Left ventricle myocardium inferior (tissue), 1 donor: ENCODE measurements around the gene ZC3H7B. TPM values are rescaled to one million over a fixed set of nuclear protein-coding genes. Genes with fewer than 3 reads are reported as not detected.

Experiments
- DNase-seq: peaks from one replicate; pipeline ENCODE4 v3.0.0-alpha.2; 2020
- H3K27ac ChIP-seq: fragments of 200-600 bp; replicated peaks from 2 replicates; pipeline ENCODE4 v1.8.0; 2021
- H3K27me3 ChIP-seq: fragments of 200-600 bp; 2 replicates; pipeline ENCODE4 v1.8.0; 2021; ENCODE audit warnings: low read depth
- H3K36me3 ChIP-seq: fragments of 200-600 bp; 2 replicates; pipeline ENCODE4 v1.8.0; 2021
- H3K4me1 ChIP-seq: fragments of 200-600 bp; 2 replicates; pipeline ENCODE4 v1.8.0; 2021
- H3K4me3 ChIP-seq: fragments of 200-600 bp; 2 replicates; pipeline ENCODE4 v1.8.0; 2021; ENCODE audit warnings: mild to moderate bottlenecking, moderate library complexity
- H3K9me3 ChIP-seq: fragments of 200-600 bp; replicated peaks from 2 replicates; pipeline ENCODE4 v1.8.0; 2021
- CTCF ChIP-seq: fragments of 200-600 bp; IDR thresholded peaks from 2 replicates; pipeline ENCODE4 v1.8.0; 2021; ENCODE audit warnings: antibody characterized with exemption, mild to moderate bottlenecking, borderline replicate concordance
- intact Hi-C: fragments of 100-400 bp; cut with micrococcal nuclease; formaldehyde crosslinking; loops from one replicate; pipeline ENCODE4 v1.11.0; 2022
- total RNA-seq: library from RNA; stranded (reverse); fragmentation: NEBNext Ultra II Directional; extraction: Animal tissue kit (Norgen Biotek cat#: 25700); gene quantifications from one replicate; pipeline ENCODE4 v1.2.1, GENCODE V29; 2021
- donor health status: DM: no; HTN: yes; CAD: no; lungs with severe emphysema.

ZC3H7B gene
- total RNA-seq, 1 donor from 2014 or later, result 39.1 TPM

GRCh38 chr22:41333806-41334205 lies 32.5 kb downstream of the ZC3H7B start:
- no peak for TF ChIP-seq CTCF
- intact Hi-C loops, result no loop called here
- Histone ChIP-seq H3K9me3 (no peaks in the 10 kb centered on the region), H3K27me3 (no peaks in the 10 kb centered on the region), H3K36me3 (peaks cover 52% of the 10 kb centered on the region), H3K4me3 (no peak overlapping the region), H3K27ac (peak overlapping the region; percentile 83), H3K4me1 (peaks cover 36% of the 10 kb centered on the region)
- no peak for DNase-seq

- Histone ChIP-seq H3K9me3 (no peaks in the 10 kb centered on the region), H3K36me3 (peaks cover 52% of the 10 kb centered on the region), H3K27me3 (no peaks in the 10 kb centered on the region), H3K4me1 (peaks cover 36% of the 10 kb centered on the region), H3K27ac (peak overlapping the region; percentile 83), H3K4me3 (no peak overlapping the region)
- no peak for DNase-seq
- intact Hi-C loops, result no loop called here
- TF ChIP-seq CTCF, result no peak
Measured at GRCh38 chr22:41334215-41334614, 32.9 kb downstream of the ZC3H7B start.

- Histone ChIP-seq H3K4me3 (no peak overlapping the region), H3K27me3 (no peaks in the 10 kb centered on the region), H3K36me3 (peaks cover 52% of the 10 kb centered on the region), H3K4me1 (peaks cover 31% of the 10 kb centered on the region), H3K27ac (peak overlapping the region; percentile 83), H3K9me3 (no peaks in the 10 kb centered on the region)
- no peak for DNase-seq
- intact Hi-C loops, result no loop called here
- TF ChIP-seq CTCF, result no peak
Measured at GRCh38 chr22:41334951-41335635, 33.8 kb downstream of the ZC3H7B start.

GRCh38 chr22:41338614-41339212 lies 37.4 kb downstream of the ZC3H7B start:
- Histone ChIP-seq H3K4me3 (no peak overlapping the region), H3K9me3 (no peaks in the 10 kb centered on the region), H3K27me3 (no peaks in the 10 kb centered on the region), H3K4me1 (peaks cover 24% of the 10 kb centered on the region), H3K36me3 (peaks cover 49% of the 10 kb centered on the region), H3K27ac (no peak overlapping the region)
- no peak for DNase-seq
- intact Hi-C loops, result no loop called here
- no peak for TF ChIP-seq CTCF

GRCh38 chr22:41339823-41340222 lies 38.5 kb downstream of the ZC3H7B start:
- TF ChIP-seq CTCF, result no peak
- intact Hi-C loops, result no loop called here

More at GRCh38 chr22:41339823-41340222, 38.5 kb downstream of the ZC3H7B start:
- no peaks in the 10 kb centered on the region for H3K27me3 ChIP-seq
- peaks cover 55% of the 10 kb centered on the region for H3K36me3 ChIP-seq
- H3K9me3 ChIP-seq, result no peaks in the 10 kb centered on the region
- no peak for DNase-seq
- no peak overlapping the region for H3K4me3 ChIP-seq
- peaks cover 13% of the 10 kb centered on the region for H3K4me1 ChIP-seq
- no peak overlapping the region for H3K27ac ChIP-seq
